WTC11 (cell line): ENCODE results near the gene HEPHL1. TPM values are rescaled to one million over a fixed set of nuclear protein-coding genes. Genes with fewer than 3 reads are reported as not detected.

Source experiments
- ATAC-seq: fragments of 200-7000 bp; cut with Tn5 transposase; 2 replicates; pipeline ENCODE4 v1.10.0; 2021; ENCODE audit warnings: mild to moderate bottlenecking, moderate library complexity
- CTCF ChIA-PET: fragments of 300-600 bp; sonication (Branson Sonifier 250); formaldehyde crosslinking; loops from one replicate; lab custom pipeline; 2021; ENCODE audit warnings: antibody characterized with exemption; lab: Charles Lee
- POLR2A ChIA-PET: fragments of 350-600 bp; sonication (Branson Sonifier 250); formaldehyde crosslinking; loops from one replicate; lab custom pipeline; 2021; ENCODE audit warnings: antibody characterized with exemption; lab: Charles Lee
- DNase-seq: peaks from one replicate; pipeline ENCODE4 v3.0.0; 2021; ENCODE audit warnings: low spot score
- H3K27ac Mint-ChIP-seq: 2 replicates; pipeline ENCODE4 v1.8.0; 2021; ENCODE audit warnings: mixed read lengths
- H3K27me3 Mint-ChIP-seq: 2 replicates; pipeline ENCODE4 v1.8.0; 2021; ENCODE audit warnings: low read depth, mild to moderate bottlenecking, moderate library complexity, mixed read lengths
- H3K36me3 Mint-ChIP-seq: 2 replicates; pipeline ENCODE4 v1.8.0; 2021; ENCODE audit warnings: mixed read lengths
- H3K4me1 Mint-ChIP-seq: 2 replicates; pipeline ENCODE4 v1.8.0; 2022; ENCODE audit warnings: mixed read lengths
- H3K4me3 Mint-ChIP-seq: 2 replicates; pipeline ENCODE4 v1.8.0; 2021; ENCODE audit warnings: mild to moderate bottlenecking, moderate library complexity, mixed read lengths
- H3K9me3 Mint-ChIP-seq: 2 replicates; pipeline ENCODE4 v1.8.0; 2021; ENCODE audit warnings: mixed read lengths
- ATF2 ChIP-seq: sonication (generic); formaldehyde crosslinking; IDR thresholded peaks from 2 replicates; pipeline ENCODE4 v1.8.1; 2022; ENCODE audit warnings: low read depth, missing genetic modification reagents, borderline replicate concordance
- GABPB1 ChIP-seq: sonication (generic); formaldehyde crosslinking; IDR thresholded peaks from 2 replicates; pipeline ENCODE4 v1.8.1; 2023; ENCODE audit warnings: mild to moderate bottlenecking, missing genetic modification reagents
- MAX ChIP-seq: sonication (generic); formaldehyde crosslinking; IDR thresholded peaks from 2 replicates; pipeline ENCODE4 v1.8.0; 2022; ENCODE audit warnings: mild to moderate bottlenecking, missing genetic modification reagents
- RELA ChIP-seq: sonication (generic); formaldehyde crosslinking; IDR thresholded peaks from 2 replicates; pipeline ENCODE4 v1.8.1; 2022; ENCODE audit warnings: missing genetic modification reagents, mild to moderate bottlenecking, borderline replicate concordance
- SMAD3 ChIP-seq: sonication (generic); formaldehyde crosslinking; IDR thresholded peaks from 2 replicates; pipeline ENCODE4 v1.8.0; 2022; ENCODE audit warnings: missing genetic modification reagents, mild to moderate bottlenecking, borderline replicate concordance
- SMAD4 ChIP-seq: sonication (generic); formaldehyde crosslinking; IDR thresholded peaks from 2 replicates; pipeline ENCODE4 v1.8.0; 2022; ENCODE audit warnings: mild to moderate bottlenecking, missing genetic modification reagents
- SP1 ChIP-seq: sonication (generic); formaldehyde crosslinking; conservative IDR thresholded peaks from 2 replicates; pipeline ENCODE4 v1.8.1; 2022; ENCODE audit warnings: missing genetic modification reagents
- ZNF138 ChIP-seq: sonication (generic); formaldehyde crosslinking; conservative IDR thresholded peaks from 2 replicates; pipeline ENCODE4 v1.8.1; 2022; ENCODE audit warnings: mild to moderate bottlenecking, moderate library complexity, missing genetic modification reagents
- ZNF532 ChIP-seq: fragments of 250-450 bp; sonication (Bioruptor Pico); IDR thresholded peaks from 2 replicates; pipeline ENCODE4 v1.9.0; 2021; ENCODE audit warnings: mild to moderate bottlenecking, borderline replicate concordance
- total RNA-seq: library from RNA; stranded (reverse); gene quantifications from 3 replicates; pipeline ENCODE4 v1.2.3, GENCODE V29; 2021
- TF ChIP-seq, protein P1 (sequence below): sonication (generic); formaldehyde crosslinking; IDR thresholded peaks from 2 replicates; pipeline ENCODE4 v1.8.0; 2022; ENCODE audit warnings: missing genetic modification reagents
- TF ChIP-seq, protein P2 (sequence below): sonication (generic); formaldehyde crosslinking; IDR thresholded peaks from 2 replicates; pipeline ENCODE4 v1.8.1; 2022; ENCODE audit warnings: mild to moderate bottlenecking, missing genetic modification reagents, moderate library complexity, borderline replicate concordance
- TF ChIP-seq, protein P3 (sequence below): fragments of 250-450 bp; sonication (Bioruptor Pico); IDR thresholded peaks from 2 replicates; pipeline ENCODE4 v2.1.2; 2022; ENCODE audit warnings: mild to moderate bottlenecking, moderate library complexity
- TF ChIP-seq, protein P4 (sequence below): fragments of 250-450 bp; sonication (Bioruptor Pico); IDR thresholded peaks from 2 replicates; pipeline ENCODE4 v1.9.0; 2021; ENCODE audit warnings: mild to moderate bottlenecking

The HEPHL1 gene
- total RNA-seq, 1 experiment from 2014 or later, result 0.13 TPM

GRCh38 chr11:93984196-93984567, 37.0 kb upstream of the HEPHL1 start:
- Mint-ChIP-seq H3K4me3 (no peak overlapping the region), H3K36me3 (no peaks in the 10 kb centered on the region), H3K4me1 (peaks cover 6% of the 10 kb centered on the region), H3K27me3 (peaks cover 5% of the 10 kb centered on the region; the same call in 1 of the 2 replicates), H3K27ac (no peak overlapping the region), H3K9me3 (peaks cover 6% of the 10 kb centered on the region)
- TF ChIP-seq, protein P1, sequence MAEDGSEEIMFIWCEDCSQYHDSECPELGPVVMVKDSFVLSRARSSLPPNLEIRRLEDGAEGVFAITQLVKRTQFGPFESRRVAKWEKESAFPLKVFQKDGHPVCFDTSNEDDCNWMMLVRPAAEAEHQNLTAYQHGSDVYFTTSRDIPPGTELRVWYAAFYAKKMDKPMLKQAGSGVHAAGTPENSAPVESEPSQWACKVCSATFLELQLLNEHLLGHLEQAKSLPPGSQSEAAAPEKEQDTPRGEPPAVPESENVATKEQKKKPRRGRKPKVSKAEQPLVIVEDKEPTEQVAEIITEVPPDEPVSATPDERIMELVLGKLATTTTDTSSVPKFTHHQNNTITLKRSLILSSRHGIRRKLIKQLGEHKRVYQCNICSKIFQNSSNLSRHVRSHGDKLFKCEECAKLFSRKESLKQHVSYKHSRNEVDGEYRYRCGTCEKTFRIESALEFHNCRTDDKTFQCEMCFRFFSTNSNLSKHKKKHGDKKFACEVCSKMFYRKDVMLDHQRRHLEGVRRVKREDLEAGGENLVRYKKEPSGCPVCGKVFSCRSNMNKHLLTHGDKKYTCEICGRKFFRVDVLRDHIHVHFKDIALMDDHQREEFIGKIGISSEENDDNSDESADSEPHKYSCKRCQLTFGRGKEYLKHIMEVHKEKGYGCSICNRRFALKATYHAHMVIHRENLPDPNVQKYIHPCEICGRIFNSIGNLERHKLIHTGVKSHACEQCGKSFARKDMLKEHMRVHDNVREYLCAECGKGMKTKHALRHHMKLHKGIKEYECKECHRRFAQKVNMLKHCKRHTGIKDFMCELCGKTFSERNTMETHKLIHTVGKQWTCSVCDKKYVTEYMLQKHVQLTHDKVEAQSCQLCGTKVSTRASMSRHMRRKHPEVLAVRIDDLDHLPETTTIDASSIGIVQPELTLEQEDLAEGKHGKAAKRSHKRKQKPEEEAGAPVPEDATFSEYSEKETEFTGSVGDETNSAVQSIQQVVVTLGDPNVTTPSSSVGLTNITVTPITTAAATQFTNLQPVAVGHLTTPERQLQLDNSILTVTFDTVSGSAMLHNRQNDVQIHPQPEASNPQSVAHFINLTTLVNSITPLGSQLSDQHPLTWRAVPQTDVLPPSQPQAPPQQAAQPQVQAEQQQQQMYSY (CRISPR knock-in tag), result no peak
- TF ChIP-seq, protein P2, sequence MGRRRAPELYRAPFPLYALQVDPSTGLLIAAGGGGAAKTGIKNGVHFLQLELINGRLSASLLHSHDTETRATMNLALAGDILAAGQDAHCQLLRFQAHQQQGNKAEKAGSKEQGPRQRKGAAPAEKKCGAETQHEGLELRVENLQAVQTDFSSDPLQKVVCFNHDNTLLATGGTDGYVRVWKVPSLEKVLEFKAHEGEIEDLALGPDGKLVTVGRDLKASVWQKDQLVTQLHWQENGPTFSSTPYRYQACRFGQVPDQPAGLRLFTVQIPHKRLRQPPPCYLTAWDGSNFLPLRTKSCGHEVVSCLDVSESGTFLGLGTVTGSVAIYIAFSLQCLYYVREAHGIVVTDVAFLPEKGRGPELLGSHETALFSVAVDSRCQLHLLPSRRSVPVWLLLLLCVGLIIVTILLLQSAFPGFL (CRISPR knock-in tag), result no peak
- TF ChIP-seq ZNF138 (no peak), SMAD3 (CRISPR knock-in tag) (no peak), SP1 (no peak), RELA (CRISPR knock-in tag) (no peak), ATF2 (no peak), MAX (CRISPR knock-in tag) (no peak), GABPB1 (no peak), ZNF532 (CRISPR knock-in tag) (no peak), SMAD4 (CRISPR knock-in tag) (no peak)
- TF ChIP-seq, protein P3, sequence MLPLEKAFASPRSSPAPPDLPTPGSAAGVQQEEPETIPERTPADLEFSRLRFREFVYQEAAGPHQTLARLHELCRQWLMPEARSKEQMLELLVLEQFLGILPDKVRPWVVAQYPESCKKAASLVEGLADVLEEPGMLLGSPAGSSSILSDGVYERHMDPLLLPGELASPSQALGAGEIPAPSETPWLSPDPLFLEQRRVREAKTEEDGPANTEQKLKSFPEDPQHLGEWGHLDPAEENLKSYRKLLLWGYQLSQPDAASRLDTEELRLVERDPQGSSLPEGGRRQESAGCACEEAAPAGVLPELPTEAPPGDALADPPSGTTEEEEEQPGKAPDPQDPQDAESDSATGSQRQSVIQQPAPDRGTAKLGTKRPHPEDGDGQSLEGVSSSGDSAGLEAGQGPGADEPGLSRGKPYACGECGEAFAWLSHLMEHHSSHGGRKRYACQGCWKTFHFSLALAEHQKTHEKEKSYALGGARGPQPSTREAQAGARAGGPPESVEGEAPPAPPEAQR (CRISPR knock-in tag), result no peak
- TF ChIP-seq, protein P4, sequence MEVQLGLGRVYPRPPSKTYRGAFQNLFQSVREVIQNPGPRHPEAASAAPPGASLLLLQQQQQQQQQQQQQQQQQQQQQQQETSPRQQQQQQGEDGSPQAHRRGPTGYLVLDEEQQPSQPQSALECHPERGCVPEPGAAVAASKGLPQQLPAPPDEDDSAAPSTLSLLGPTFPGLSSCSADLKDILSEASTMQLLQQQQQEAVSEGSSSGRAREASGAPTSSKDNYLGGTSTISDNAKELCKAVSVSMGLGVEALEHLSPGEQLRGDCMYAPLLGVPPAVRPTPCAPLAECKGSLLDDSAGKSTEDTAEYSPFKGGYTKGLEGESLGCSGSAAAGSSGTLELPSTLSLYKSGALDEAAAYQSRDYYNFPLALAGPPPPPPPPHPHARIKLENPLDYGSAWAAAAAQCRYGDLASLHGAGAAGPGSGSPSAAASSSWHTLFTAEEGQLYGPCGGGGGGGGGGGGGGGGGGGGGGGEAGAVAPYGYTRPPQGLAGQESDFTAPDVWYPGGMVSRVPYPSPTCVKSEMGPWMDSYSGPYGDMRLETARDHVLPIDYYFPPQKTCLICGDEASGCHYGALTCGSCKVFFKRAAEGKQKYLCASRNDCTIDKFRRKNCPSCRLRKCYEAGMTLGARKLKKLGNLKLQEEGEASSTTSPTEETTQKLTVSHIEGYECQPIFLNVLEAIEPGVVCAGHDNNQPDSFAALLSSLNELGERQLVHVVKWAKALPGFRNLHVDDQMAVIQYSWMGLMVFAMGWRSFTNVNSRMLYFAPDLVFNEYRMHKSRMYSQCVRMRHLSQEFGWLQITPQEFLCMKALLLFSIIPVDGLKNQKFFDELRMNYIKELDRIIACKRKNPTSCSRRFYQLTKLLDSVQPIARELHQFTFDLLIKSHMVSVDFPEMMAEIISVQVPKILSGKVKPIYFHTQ (CRISPR knock-in tag), result no peak
- ChIA-PET POLR2A (no interaction called here), CTCF (interaction anchor here (0.8 kb wide), 1 partner anchor 88 kb away, joined by 3 read pairs; no protein-coding TSS in a partner anchor)
- DNase-seq (no peak), ATAC-seq (no peak)
